ENCODE results near the gene OCSTAMP.

OCSTAMP gene

GRCh38 chr20:46573788-46574584, 23.5 kb upstream of the OCSTAMP start:
- in situ Hi-C loops (cut with HindIII; ENCODE audit: low sequenced_read_pairs): no loop called here

DNA sequence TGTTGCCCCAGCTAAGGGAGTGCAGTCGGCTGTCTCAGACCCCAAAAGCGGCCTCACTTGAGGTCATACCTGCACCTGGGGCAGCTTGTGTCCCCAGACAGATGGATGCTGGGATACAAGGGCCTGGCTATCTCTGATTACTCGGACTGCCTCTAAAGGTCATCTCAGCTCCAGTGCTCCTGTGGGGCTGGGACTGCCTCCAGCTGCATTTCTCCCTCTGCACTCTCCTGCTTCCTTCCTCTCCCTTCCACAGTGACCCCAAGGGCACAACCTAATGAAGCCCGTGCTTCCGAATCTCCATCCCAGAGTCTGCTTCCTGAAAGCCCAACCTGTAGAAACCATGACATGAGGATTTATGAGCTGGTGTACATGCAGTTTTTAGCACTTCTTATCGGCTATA, 22.8 kb upstream of the OCSTAMP start:
- in situ Hi-C loops (cut with HindIII; ENCODE audit: low sequenced_read_pairs): no loop called here

DNA sequence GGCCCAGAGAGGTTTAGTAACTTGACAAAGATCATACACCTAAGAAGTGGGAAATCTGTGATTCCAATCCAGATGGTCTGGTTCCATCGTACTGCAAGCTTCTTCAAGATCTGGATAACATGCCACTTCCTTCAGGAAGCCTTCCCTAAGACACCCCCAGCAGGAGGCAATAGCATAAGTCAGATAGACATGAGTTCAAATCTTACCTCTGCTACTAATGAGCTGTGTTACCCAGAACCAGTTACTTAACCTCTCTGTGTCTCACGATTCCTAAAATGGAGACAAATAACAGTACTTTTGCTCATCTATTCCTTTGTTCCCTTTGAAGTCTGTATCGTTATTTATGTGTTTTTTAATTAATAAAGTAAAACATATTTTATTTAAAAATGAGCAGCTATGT, 22.3 kb upstream of the OCSTAMP start:
- in situ Hi-C loops (cut with HindIII; ENCODE audit: low sequenced_read_pairs): no loop called here

GRCh38 chr20:46572153-46572552, 21.7 kb upstream of the OCSTAMP start:
- in situ Hi-C loops (cut with HindIII; ENCODE audit: low sequenced_read_pairs): no loop called here

DNA sequence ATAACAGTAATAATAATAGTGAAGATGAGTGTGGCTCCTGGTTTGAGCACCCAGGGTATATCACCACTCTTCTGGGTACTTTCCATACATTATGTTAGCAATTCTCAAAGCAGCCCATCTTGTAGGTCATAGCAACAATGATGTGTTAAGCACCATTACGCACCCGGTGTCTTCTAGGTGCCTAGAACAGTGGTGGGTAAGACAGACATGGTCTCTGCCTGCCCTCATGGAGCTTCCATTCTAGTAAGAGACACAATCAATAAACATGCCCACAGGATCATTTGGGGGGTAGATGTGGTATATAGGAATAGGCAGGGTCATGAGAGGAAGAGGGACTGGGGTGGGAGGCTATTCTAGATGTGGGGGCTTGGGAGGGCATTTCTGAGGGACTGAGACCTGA, 21.0 kb upstream of the OCSTAMP start:
- in situ Hi-C loops (cut with HindIII; ENCODE audit: low sequenced_read_pairs): no loop called here

DNA sequence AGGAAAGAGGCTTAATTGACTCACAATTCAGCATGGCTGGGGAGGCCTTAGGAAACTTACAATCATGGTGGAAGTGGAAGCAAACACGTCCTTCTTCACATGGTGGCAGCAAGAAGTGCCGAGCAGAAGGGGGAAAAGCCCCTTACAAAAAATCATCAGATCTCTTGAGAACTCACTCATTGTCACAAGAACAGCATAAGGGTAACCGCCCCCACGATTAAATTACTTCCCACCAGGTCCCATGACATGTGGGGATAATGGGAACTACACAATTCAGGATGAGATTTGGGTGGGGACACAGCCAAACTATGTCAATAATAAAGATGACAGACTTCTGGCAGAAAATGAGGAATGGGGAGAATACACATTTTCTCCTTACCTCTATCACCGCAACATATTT, 20.5 kb upstream of the OCSTAMP start:
- in situ Hi-C loops (cut with HindIII; ENCODE audit: low sequenced_read_pairs): no loop called here

DNA sequence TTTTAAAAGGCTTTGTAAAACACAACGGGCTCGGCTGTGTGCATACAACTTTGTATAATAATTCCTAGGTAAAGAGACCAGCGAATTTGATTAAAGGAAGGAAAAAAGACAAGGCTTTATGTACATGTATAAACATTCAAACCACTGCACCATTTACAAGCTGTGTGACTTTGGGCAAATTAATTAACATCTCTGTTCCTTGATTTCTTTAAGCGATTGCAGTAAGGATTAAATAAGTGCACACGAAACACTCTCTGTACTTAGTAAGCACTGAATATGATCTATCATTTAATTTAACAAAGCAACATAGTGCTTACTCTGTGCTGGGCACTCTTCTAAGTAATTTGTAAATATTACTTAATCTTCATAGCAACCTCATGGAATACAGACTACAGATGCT, 19.5 kb upstream of the OCSTAMP start:
- in situ Hi-C loops (cut with HindIII; ENCODE audit: low sequenced_read_pairs): no loop called here

GRCh38 chr20:46568570-46569129, 18.2 kb upstream of the OCSTAMP start:
- in situ Hi-C loops (cut with HindIII; ENCODE audit: low sequenced_read_pairs): no loop called here

DNA sequence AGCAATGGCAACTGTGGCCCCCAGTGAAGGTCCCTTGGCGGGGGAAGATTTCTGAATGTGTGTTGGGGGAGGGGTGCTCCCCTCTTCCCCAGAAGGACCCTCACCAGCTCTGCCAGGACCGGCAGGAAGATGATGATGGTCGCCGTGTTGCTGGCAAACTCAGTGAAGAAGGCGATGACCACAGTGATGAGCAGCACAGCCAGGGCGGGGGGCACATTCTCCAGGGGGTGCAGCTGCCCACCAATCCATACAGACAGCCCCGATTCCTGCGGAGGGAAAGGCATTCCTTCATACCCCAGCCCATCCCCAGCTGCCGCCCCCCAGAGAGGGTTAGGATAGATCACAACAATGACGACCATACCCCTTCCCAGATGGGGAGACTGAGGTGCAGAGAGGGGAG, 15.7 kb upstream of the OCSTAMP start:
- in situ Hi-C loops (cut with HindIII; ENCODE audit: low sequenced_read_pairs): no loop called here

DNA sequence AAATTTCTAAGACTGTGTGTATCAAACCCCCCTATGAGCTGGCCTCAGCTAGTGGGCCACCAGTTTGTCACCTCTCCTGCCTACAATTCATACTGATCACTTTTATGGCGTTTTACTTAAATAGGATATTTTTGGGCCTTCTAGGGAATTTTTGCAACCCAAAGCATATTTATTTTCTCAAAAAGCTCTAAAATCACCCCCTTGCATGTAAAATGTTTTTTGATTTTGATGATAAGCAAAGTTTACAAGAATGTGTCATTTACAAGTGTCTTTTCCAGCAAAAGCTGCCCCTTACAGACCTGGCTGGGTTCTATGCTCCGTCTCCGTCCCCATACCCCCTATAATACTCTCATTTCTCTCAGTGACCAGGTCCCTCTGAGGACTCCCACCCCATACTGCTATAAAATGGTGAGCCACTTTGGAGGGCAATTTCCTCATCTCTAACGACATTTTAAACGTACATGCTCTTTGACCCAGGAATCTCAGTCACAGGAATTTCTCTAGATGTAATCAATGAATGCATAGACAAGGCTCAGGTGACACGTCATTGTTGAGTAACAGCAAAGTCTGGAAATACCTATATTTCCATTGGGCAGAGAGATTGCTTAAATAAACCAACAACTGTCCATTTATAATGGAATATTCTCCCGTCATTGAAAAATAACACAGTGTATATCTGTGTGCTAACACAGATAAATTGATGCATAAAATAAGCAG, 13.9 kb upstream of the OCSTAMP start:
- in situ Hi-C loops (cut with HindIII; ENCODE audit: low sequenced_read_pairs): no loop called here

- in situ Hi-C loops (cut with HindIII; ENCODE audit: low sequenced_read_pairs): no loop called here
Observed at GRCh38 chr20:46563860-46564221, 13.4 kb upstream of the OCSTAMP start.

GRCh38 chr20:46563170-46563859, 12.9 kb upstream of the OCSTAMP start:
- in situ Hi-C loops (cut with HindIII; ENCODE audit: low sequenced_read_pairs): no loop called here

DNA sequence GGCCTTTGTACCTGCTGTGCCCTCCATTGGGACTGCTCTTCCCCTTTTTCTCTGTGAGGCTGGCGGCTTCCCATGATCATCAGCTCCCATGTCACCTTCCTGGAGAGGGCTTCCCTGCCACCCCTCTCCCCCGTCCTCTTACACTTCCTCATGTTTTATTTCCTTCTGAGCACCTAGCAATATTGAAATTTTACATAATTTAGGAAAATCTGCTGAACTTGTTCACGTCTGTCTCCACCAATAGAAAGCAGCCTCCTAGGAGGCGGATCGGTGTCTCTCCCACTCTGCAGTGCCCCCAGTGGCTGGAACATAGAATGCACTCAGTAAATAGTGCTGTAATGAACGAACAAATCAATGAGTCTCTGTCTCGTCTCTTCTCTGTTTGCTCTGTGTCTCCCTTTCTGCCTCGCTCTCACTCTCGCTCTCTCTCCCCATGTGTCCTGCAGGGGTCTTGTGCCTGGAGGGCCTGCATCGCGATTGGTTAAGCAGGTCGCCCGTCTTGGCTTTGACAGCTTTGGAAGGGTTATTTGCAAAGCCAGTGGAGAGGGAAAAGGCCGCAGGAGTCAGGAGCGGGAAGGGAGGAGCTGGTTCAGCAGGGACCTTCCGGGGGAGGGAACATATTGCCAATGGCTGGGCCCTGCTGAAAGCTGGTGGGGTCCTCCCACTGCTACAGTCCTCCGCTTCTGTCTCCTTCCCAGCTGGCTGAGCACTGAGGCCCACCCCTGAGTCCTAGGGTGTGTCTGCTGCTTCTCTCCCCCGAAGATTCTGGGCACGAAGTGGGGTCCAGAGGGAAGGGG, 12.1 kb upstream of the OCSTAMP start:
- in situ Hi-C loops (cut with HindIII; ENCODE audit: low sequenced_read_pairs): no loop called here

DNA sequence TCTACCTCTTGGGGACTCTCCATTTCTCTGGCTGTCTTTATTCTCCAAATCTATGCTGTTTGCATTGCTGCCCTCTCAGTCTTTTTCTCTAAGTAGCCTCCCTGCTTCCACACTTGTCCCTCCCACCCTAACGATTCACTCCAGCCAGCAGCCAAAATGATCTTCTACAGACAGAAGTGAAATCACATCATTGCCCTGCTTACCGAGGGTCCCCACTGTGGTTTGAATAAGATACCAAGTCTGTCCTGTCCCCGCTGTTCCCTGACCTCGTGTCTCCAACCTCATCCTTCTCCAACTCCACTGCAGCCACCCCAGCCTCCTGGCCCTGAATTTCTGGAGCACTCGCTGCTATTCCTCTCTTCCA, 11.5 kb upstream of the OCSTAMP start:
- in situ Hi-C loops (cut with HindIII; ENCODE audit: low sequenced_read_pairs): no loop called here

- in situ Hi-C loops (cut with HindIII; ENCODE audit: low sequenced_read_pairs): no loop called here
Observed at GRCh38 chr20:46559685-46560440, 9.4 kb upstream of the OCSTAMP start.

DNA sequence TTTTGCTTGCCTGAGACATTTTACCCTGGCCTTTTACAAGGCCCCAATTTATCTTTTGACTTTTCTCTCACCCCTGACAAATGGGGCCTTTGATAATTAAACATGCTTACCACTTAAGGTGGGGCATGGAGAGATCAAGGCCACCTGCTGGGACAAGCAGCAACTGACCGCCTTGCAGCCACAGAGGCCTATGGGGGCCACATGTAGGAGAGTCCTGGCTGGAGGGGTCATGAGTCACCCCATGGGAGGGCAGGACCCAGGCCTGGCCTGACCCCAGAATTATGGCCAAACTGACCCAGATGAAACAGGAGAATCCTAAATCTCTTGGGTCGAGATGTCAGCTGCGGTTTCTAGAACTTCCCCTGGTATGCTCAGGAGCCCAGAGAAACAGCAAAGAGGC, 8.5 kb upstream of the OCSTAMP start:
- in situ Hi-C loops (cut with HindIII; ENCODE audit: low sequenced_read_pairs): no loop called here

GRCh38 chr20:46558511-46558959, 8.1 kb upstream of the OCSTAMP start:
- in situ Hi-C loops (cut with HindIII; ENCODE audit: low sequenced_read_pairs): no loop called here

GRCh38 chr20:46557231-46557956, 6.9 kb upstream of the OCSTAMP start:
- in situ Hi-C loops (cut with HindIII; ENCODE audit: low sequenced_read_pairs): no loop called here

DNA sequence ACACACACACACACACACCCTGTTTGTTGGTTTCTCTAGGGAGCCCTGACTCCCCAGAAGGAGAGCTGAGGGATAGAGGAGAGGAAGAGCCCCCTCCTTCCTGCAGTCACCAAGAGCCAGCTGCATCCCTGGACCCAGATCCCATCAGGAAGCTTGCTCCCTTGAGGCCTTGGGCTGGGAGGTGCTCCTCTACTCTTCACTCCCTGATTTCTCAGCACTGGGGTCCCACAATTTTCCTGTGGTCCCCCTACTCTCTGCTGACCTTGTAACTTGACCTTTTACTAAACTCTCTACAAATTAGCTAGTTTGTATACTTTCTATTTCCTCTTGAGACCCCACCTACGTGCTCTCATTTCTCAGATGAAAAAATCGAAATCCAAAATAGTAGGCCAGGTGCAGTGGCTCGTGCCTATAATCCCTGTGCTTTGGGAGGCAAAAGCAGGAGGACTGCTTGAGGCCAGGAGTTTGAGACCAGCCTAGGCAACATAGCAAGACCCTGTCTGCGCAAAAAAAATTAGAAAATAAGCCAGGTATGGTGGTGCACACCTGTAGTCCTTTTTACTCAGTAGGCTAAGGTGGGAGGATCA, 5.0 kb upstream of the OCSTAMP start:
- in situ Hi-C loops (cut with HindIII; ENCODE audit: low sequenced_read_pairs): no loop called here
